ENCODE data around the gene CCNY.
A peak's percentile ranks its signal among the peaks of the same experiment; 100 is the strongest.
"Not testable (repeated sequence)": the region's sequence is repeated elsewhere in the genome, so short reads cannot be mapped to it uniquely, and the experiment has no call there.

The CCNY gene

DNA sequence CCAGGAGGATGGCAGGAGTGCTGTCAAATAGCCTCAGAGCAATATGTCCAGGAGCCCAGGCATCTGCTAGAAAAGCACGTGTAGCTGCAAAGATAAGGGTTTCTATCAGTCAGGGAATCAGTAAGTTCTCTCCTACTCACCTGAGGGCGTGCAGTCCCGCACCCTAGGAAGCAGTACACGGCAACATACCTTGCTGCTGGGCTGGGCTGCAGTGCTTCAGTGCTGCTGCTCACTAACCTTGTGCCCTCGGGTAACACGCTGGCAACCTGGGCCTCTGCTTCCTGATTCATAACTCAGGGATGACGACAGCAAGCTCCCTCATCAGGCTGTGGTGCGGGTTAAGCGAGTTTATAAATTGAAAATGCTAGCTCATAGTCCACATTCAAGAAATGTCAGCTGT, 29.5 kb upstream of the CCNY start:
- TF ChIP-seq, protein P1, sequence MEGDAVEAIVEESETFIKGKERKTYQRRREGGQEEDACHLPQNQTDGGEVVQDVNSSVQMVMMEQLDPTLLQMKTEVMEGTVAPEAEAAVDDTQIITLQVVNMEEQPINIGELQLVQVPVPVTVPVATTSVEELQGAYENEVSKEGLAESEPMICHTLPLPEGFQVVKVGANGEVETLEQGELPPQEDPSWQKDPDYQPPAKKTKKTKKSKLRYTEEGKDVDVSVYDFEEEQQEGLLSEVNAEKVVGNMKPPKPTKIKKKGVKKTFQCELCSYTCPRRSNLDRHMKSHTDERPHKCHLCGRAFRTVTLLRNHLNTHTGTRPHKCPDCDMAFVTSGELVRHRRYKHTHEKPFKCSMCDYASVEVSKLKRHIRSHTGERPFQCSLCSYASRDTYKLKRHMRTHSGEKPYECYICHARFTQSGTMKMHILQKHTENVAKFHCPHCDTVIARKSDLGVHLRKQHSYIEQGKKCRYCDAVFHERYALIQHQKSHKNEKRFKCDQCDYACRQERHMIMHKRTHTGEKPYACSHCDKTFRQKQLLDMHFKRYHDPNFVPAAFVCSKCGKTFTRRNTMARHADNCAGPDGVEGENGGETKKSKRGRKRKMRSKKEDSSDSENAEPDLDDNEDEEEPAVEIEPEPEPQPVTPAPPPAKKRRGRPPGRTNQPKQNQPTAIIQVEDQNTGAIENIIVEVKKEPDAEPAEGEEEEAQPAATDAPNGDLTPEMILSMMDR (IDR thresholded peaks at IDR 0.05; ENCODE audit: control insufficient read depth, extremely low read depth, insufficient read depth) = no peak
- no peak overlapping the region for H3K4me3 ChIP-seq (ENCODE audit: low read depth, low read length)
- DNase-seq (ENCODE audit: low read depth) = peak; percentile 59

DNA sequence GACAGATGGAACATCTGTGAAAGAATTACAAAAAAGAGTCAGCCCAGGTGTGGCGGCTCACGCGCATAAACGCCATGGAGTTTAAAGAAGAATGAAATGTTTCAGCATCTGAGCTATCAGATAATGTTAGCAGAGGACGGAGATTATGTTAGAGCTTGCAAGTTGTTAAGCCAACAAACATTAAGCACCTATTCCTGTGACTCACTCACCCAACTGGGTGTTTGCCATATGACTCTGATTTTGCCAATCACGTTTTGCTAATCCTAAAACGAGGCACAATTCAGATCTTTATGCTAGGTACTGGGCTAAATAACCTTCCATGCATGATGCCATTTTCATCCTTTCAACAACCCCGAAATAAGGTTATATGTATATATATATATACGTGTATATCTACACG, 29.0 kb upstream of the CCNY start:
- peak; percentile 4 for DNase-seq (ENCODE audit: low read depth)
- no peak overlapping the region for H3K4me3 ChIP-seq (ENCODE audit: low read depth, low read length)
- TF ChIP-seq, protein P1 (IDR thresholded peaks at IDR 0.05; ENCODE audit: control insufficient read depth, extremely low read depth, insufficient read depth) = no peak

DNA sequence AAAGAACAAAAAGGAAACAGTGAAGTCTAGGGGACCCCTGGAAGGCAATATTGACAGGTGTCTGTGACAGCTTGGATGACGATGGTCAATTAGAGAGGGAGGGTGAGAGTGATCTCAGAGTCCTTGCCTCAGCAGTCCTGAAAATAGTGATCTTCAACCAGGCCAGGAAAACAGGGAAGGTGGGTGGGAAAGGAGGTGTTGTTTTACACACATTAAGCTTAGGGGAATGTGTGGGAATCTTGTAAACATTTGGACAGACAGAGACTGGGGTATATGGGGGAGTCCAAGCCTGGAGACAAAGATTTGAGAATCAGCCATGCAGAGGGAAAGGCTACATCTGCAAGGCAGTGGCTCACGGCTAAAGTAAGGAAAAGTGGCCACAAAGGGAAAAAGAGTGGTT, 27.5 kb upstream of the CCNY start:
- TF ChIP-seq, protein P1 (IDR thresholded peaks at IDR 0.05; ENCODE audit: control insufficient read depth, extremely low read depth, insufficient read depth) = no peak
- H3K4me3 ChIP-seq (ENCODE audit: low read depth, low read length) = no peak overlapping the region
- no peak for DNase-seq (ENCODE audit: low read depth)

DNA sequence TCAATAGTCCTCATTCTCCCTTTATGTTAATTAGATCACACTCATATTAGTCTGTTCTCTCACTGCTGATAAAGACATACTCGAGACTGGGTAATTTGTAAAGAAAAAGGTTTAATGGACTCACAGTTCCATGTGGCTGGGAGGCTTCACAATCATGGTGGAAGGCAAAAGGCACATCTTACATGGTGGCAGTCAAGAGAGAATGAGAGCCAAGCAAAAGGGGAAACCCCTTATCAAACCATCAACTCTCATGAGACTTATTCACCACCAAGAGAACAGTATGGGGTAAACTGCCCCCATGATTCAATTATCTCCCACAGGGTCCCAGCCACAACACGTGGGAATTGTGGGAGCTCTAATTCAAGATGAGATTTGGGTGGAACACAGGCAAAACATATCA, 22.2 kb upstream of the CCNY start:
- not testable (repeated sequence) for H3K4me3 ChIP-seq (ENCODE audit: low read depth, low read length); DNase-seq (ENCODE audit: low read depth)

DNA sequence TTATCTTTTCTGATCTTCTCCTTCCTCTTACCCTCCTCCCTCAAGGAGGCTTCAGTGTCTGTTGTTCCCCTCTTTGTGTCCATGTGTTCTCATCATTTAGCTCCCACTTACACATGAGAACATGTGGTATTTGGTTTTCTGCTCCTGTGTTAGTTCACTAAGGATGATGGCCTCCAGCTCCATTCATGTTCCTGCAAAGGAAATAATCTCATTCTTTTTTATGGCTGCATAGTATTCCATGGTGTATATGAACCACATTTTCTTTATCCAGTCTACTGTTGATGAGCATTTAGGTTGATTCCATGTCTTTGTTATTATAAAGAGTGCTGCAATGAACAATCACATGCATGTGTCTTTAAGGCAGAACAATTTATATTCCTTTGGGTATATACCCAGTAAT, 21.1 kb upstream of the CCNY start:
- DNase-seq (ENCODE audit: low read depth); H3K4me3 ChIP-seq (ENCODE audit: low read depth, low read length): not testable (repeated sequence)

DNA sequence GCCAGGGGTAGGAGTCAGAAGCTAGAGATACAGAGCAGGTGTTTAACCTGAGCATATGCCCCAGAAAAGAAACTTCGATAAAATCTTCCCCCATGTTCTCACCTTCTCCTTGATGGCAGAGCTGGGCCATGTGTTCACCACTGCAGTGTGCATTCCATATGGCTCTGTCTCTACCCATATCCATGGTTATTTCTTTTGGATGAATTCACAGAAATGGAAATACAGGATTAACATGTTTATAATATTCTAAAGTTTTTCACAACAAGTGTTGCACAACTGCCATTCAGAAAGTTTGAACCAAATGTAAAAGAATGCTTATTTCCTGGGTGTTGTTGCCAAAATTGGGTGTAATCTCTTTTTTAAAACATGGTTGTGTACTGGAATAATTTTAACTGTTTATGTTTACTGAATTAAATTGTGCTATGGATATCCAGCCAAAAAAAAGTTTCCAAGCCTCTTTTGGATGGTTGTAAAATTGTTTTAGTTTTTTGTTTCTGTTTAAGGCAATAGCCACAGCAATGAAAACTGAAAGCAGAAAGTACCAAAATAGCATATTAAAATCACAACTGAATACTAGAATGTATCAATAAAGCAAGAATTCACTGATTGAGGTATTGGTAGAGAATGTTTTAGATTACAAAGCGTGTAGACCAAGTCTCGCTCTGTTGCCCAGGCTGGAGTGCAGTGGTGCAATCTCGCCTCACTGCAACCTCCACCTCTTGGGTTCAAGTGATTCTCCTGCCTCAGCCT, 19.9 kb upstream of the CCNY start:
- no peak for DNase-seq (ENCODE audit: low read depth)
- H3K4me3 ChIP-seq (ENCODE audit: low read depth, low read length) = no peak overlapping the region
- TF ChIP-seq, protein P1 (IDR thresholded peaks at IDR 0.05; ENCODE audit: control insufficient read depth, extremely low read depth, insufficient read depth) = no peak

DNA sequence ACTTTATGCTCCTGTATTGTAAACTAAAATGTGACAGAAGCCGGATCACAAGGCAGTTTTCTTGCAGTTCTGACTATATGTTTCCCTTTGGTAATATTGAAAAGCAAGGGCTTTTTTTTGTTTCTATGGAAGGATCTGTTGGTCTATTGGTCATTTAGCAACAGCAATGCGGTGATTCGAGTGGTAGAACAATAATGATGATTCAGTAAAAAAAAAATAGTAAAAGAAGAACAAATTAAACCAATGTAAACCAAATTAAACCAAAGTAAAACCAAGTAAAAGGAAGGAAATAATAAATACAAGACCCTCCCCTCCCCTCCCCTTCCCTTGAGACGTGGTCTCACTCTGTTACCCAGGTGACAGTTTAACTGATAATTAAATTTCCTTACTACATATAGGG, 17.8 kb upstream of the CCNY start:
- TF ChIP-seq, protein P1 (IDR thresholded peaks at IDR 0.05; ENCODE audit: control insufficient read depth, extremely low read depth, insufficient read depth) = no peak
- no peak for DNase-seq (ENCODE audit: low read depth)
- H3K4me3 ChIP-seq (ENCODE audit: low read depth, low read length) = no peak overlapping the region

DNA sequence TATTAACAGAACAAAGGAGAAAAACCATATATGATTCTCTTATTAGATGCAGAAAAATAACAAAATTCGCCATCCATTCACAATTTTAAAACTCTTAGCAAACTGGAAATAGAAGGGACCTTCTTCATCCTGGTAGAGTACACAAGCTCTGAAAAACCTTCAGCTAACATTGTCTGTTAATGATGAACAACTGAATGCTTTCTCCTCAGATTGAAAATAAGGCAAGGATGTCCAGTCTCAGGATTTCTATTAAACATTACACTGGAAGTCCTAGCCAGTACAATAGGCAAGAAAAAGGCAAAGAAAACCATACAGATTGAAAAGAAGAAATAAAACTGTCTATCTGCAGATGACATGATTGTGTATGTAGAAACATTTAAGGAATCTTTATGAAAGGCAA, 16.0 kb upstream of the CCNY start:
- H3K4me3 ChIP-seq (ENCODE audit: low read depth, low read length) = no peak overlapping the region
- TF ChIP-seq, protein P1 (IDR thresholded peaks at IDR 0.05; ENCODE audit: control insufficient read depth, extremely low read depth, insufficient read depth) = no peak
- no peak for DNase-seq (ENCODE audit: low read depth)

Measured in LNCaP clone FGC (cell line).